HG03064 (cell line): ENCODE data around the gene BTNL3.
"Not testable (repeated sequence)": the region's sequence is repeated elsewhere in the genome, so short reads cannot be mapped to it uniquely, and the experiment has no call there.

Experiments
- ATAC-seq: cut with Tn5 transposase; IDR thresholded peaks from one replicate; pipeline ENCODE4 v1.9.1; 2021; ENCODE audit warnings: low read depth; ENCODE audit not compliant: unreplicated experiment

BTNL3 gene

DNA sequence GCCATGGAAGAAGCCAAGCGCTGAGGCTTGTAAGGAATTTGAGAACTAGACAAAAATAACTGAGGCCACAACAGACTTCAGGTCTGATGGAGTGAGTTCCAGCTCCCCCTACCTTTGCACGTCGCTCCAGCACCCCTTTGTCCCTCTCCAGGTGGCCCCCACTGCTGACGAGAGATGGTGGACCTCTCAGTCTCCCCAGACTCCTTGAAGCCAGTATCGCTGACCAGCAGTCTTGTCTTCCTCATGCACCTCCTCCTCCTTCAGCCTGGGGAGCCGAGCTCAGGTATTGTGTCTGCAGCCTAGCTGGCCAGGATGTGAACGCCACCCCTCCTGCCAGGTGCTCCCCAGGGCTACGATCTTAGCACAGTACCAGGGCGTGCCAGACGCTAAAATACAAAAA is 56.7 kb downstream of the BTNL3 start:
- no peak for ATAC-seq

- not testable (repeated sequence) for ATAC-seq
Measured at GRCh38 chr5:181045857-181046256, 57.2 kb downstream of the BTNL3 start.

- no peak for ATAC-seq
Measured at GRCh38 chr5:181047288-181047687, 58.6 kb downstream of the BTNL3 start.

GRCh38 chr5:181047921-181048320 is 59.3 kb downstream of the BTNL3 start:
- no peak for ATAC-seq

DNA sequence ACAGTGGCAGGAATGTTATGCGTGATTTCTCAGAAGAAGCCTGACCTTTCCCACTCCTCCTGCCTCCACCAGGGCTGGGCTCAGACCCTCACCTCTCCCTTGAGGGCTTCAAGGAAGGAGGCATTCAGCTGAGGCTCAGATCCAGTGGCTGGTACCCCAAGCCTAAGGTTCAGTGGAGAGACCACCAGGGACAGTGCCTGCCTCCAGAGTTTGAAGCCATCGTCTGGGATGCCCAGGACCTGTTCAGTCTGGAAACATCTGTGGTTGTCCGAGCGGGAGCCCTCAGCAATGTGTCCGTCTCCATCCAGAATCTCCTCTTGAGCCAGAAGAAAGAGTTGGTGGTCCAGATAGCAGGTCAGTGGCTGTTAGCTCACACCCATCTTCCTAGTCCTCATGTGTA is 61.4 kb downstream of the BTNL3 start:
- no peak for ATAC-seq

GRCh38 chr5:181051841-181052671 is 63.4 kb downstream of the BTNL3 start:
- no peak for ATAC-seq

DNA sequence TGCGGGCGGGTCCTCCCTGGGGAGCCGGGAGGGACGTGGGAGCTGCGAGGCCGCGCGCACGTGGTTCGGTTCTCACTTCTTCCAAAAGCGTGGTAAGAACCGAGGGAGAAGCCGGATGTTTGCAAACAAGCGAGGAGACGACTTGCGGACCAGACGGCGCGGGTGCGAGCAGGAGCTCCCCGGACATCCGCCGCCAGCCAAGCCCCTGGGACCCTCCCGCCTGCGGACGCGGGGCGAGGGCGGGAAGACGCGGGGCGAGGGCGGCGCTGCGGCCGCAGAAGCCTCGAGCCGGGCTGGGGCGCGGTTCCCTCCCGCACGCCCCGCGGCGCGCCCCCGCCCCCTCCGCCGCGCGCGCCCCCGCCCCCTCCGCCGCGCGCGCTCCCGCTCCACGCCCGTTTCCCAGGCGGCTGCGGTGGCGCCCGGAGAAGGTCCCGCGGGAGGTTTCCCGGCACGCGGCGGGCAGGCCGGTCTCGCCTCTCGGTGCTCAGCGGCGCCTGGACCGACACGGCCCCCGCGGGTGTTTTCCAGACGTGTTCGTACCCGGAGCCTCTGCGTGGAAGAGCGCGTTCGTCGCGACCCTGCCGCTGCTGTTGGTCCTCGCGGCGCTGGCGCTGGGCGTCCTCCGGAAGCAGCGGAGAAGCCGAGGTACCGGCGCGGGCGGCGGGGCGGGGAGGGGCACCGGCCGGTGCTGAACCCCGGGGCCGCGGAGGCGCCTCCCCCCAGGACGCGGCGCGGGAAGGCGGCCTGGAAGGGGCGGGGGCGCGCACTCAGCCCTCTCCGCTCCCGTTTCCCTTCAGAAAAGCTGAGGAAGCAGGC is 64.2 kb downstream of the BTNL3 start:
- no peak for ATAC-seq

GRCh38 chr5:181053488-181054121 is 65.0 kb downstream of the BTNL3 start:
- no peak for ATAC-seq

GRCh38 chr5:181054138-181054537 is 65.5 kb downstream of the BTNL3 start:
- no peak for ATAC-seq

DNA sequence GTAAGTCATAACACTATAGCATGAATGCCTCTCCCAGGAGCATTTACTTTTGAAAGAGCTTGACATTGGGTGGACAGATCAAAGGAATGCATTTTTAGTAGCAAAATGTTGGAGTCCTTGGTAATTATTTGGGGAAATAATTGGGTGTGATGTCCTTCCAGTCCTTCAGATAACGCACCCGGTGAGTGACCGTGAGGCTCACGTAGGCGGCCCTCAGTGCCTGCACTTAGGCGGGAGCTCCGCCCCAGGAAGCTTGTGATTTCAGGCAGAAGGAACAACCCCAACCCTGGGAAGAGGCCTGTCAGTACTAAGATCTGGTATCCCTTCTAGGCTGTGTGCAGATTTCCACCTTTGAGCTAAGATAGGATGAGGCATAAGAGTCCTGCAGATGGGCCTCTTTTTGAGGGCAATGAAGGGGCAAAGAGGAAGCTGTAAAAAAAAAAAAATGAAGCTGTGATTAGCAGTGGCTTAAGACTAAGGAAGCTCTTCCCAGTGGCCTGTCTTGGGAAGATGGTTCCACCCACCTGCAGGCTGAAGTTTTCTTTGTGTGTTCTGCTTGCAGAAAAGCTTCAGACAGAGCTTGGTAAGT is 66.3 kb downstream of the BTNL3 start:
- no peak for ATAC-seq
